H1 (cell line): ENCODE data around the gene PRRT4.

Experiments
- CHD7 ChIP-seq: fragments of 300-600 bp; sonication (generic); IDR thresholded peaks from 2 replicates; pipeline ENCODE4 v1.7.1; 2012; ENCODE audit warnings: low read length, moderate library complexity, mild to moderate bottlenecking, inconsistent platforms; ENCODE audit not compliant: insufficient replicate concordance
- CREB1 ChIP-seq: IDR thresholded peaks from 2 replicates; pipeline ENCODE4 v1.6.1; 2012; ENCODE audit warnings: inconsistent platforms
- CTCF ChIP-seq, 3 experiments: IDR thresholded peaks; 1 replicate in 2 of 3; 2 replicates in 1 of 3; pipeline versions ENCODE4 v1.5.1 to v1.6.1; 2011; ENCODE audit warnings: low read length in 3 of 3, mild to moderate bottlenecking in 3 of 3, inconsistent platforms in 2 of 3, low read depth in 1 of 3, moderate library complexity in 1 of 3; ENCODE audit not compliant: insufficient read depth in 1 of 3; ENCODE audit errors: control extremely low read depth in 1 of 3
- E2F6 ChIP-seq: IDR thresholded peaks from 2 replicates; pipeline ENCODE4 v1.6.1; 2012; ENCODE audit warnings: inconsistent platforms
- EZH2 ChIP-seq: fragments of 200-600 bp; sonication (generic); IDR thresholded peaks from 2 replicates; pipeline ENCODE4 v1.7.1; 2012; ENCODE audit warnings: low read depth, mild to moderate bottlenecking, moderate library complexity, low read length, inconsistent platforms; ENCODE audit not compliant: severe bottlenecking
- GTF2F1 ChIP-seq: IDR thresholded peaks from 2 replicates; pipeline ENCODE4 v1.6.1; 2012; ENCODE audit warnings: low read depth, low read length, improper control_type of control experiment, borderline replicate concordance
- HDAC2 ChIP-seq, 2 experiments: fragments of 300-600 bp in 1 of 2; sonication (generic) in 1 of 2; IDR thresholded peaks; 2 replicates each; pipeline ENCODE4 v1.6.1; 2011 to 2012; ENCODE audit warnings: low read depth in 2 of 2, low read length in 2 of 2, mild to moderate bottlenecking in 2 of 2, moderate library complexity in 2 of 2, borderline replicate concordance in 1 of 2, inconsistent platforms in 1 of 2
- KDM1A ChIP-seq: fragments of 200-600, 300-600 bp; sonication (generic); IDR thresholded peaks from 2 replicates; pipeline ENCODE4 v1.7.1; 2016; ENCODE audit warnings: mild to moderate bottlenecking, low read length, borderline replicate concordance
- MAFK ChIP-seq: IDR thresholded peaks from 2 replicates; pipeline ENCODE4 v1.6.1; 2012; ENCODE audit warnings: low read depth, mild to moderate bottlenecking, improper control_type of control experiment, low read length
- POLR2A ChIP-seq, 2 experiments: IDR thresholded peaks; 1 replicate in 1 of 2; 2 replicates in 1 of 2; pipeline ENCODE4 v1.6.1; 2011; ENCODE audit warnings: low read depth in 2 of 2, low read length in 2 of 2, mild to moderate bottlenecking in 2 of 2; ENCODE audit errors: control extremely low read depth in 1 of 2
- POLR2AphosphoS5 ChIP-seq: IDR thresholded peaks from 2 replicates; pipeline ENCODE4 v1.6.1; 2011; ENCODE audit warnings: low read depth, low read length
- RAD21 ChIP-seq, 2 experiments: IDR thresholded peaks in 1 of 2; conservative IDR thresholded peaks in 1 of 2; 2 replicates each; pipeline ENCODE4 v1.6.1; 2011; ENCODE audit warnings: low read depth in 2 of 2, low read length in 2 of 2, improper control_type of control experiment in 1 of 2, inconsistent platforms in 1 of 2, mild to moderate bottlenecking in 1 of 2, moderate library complexity in 1 of 2
- RFX5 ChIP-seq: IDR thresholded peaks from 2 replicates; pipeline ENCODE4 v1.6.1; 2011; ENCODE audit warnings: low read depth, low read length, improper control_type of control experiment, borderline replicate concordance
- TBP ChIP-seq: IDR thresholded peaks from 2 replicates; pipeline ENCODE4 v1.6.1; 2011; ENCODE audit warnings: low read depth, low read length, improper control_type of control experiment

GRCh38 chr7:128359336-128359735, 2.2 kb downstream of the PRRT4 start:
- no peak for TF ChIP-seq CTCF (IDR thresholded peaks at IDR 0.05; ENCODE audit: control extremely low read depth in 1 of 3, insufficient read depth in 1 of 3, low read depth in 1 of 3, low read length in 3 of 3)
- TF ChIP-seq RAD21 (IDR thresholded peaks at IDR 0.05 in 1 of 2, conservative IDR thresholded peaks at IDR 0.05 in 1 of 2; ENCODE audit: low read depth in 2 of 2, low read length in 2 of 2) = no peak
- TF ChIP-seq RFX5 = no peak
- TF ChIP-seq E2F6 = no peak
- TF ChIP-seq KDM1A = no peak
- no peak for TF ChIP-seq HDAC2 (IDR thresholded peaks at IDR 0.05; ENCODE audit: borderline replicate concordance in 1 of 2, low read depth in 2 of 2, low read length in 2 of 2)
- TF ChIP-seq CREB1 = no peak
- no peak for TF ChIP-seq EZH2
- TF ChIP-seq MAFK = no peak
- no peak for TF ChIP-seq POLR2AphosphoS5
- TF ChIP-seq GTF2F1 = no peak
- TF ChIP-seq TBP = no peak
- TF ChIP-seq POLR2A (IDR thresholded peaks at IDR 0.05; ENCODE audit: control extremely low read depth in 1 of 2, low read depth in 2 of 2, low read length in 2 of 2) = no peak
- no peak for TF ChIP-seq CHD7
